ENCODE measurements around the gene FSTL4.

The FSTL4 gene

DNA sequence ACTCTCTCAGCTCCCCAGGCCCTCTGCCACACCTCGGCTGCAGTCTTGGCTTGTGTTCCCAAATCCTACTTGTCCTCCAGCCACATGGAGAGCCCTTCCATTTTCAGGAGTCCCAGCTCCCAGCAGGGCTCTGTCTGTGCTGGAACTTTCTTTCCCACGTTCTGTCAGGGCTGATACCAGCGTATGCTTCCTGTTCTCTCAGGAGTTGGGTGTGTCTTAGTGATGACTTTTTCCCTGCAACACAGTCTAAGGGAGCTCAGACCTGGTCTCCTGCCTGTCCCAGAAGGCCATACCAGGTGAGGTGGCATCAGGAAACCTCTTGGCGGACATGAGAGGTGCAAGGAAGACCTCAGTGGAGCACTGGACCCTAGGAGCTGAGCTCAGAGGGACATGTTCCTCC, 334.0 kb downstream of the FSTL4 start:
- TF ChIP-seq, protein P1, sequence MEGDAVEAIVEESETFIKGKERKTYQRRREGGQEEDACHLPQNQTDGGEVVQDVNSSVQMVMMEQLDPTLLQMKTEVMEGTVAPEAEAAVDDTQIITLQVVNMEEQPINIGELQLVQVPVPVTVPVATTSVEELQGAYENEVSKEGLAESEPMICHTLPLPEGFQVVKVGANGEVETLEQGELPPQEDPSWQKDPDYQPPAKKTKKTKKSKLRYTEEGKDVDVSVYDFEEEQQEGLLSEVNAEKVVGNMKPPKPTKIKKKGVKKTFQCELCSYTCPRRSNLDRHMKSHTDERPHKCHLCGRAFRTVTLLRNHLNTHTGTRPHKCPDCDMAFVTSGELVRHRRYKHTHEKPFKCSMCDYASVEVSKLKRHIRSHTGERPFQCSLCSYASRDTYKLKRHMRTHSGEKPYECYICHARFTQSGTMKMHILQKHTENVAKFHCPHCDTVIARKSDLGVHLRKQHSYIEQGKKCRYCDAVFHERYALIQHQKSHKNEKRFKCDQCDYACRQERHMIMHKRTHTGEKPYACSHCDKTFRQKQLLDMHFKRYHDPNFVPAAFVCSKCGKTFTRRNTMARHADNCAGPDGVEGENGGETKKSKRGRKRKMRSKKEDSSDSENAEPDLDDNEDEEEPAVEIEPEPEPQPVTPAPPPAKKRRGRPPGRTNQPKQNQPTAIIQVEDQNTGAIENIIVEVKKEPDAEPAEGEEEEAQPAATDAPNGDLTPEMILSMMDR (IDR thresholded peaks at IDR 0.05; ENCODE audit: borderline replicate concordance, extremely low read depth, low read length, poor library complexity, severe bottlenecking) = no peak
- no peak for TF ChIP-seq EZH2 (IDR thresholded peaks at IDR 0.05; ENCODE audit: borderline replicate concordance, low read depth, low read length, severe bottlenecking)
- no peaks in the 10 kb centered on the region for H3K79me2 ChIP-seq (ENCODE audit: insufficient read depth, low read length)
- H3K9me3 ChIP-seq (ENCODE audit: insufficient read depth, low read length, severe bottlenecking) = no peaks in the 10 kb centered on the region
- ATAC-seq (ENCODE audit: insufficient read depth, low read depth) = no peak
- H3K9ac ChIP-seq (ENCODE audit: low read depth, low read length) = no peak overlapping the region
- H3K4me3 ChIP-seq (ENCODE audit: low read depth in 1 of 2, low read length in 2 of 2) = no peak overlapping the region
- H3K4me1 ChIP-seq (ENCODE audit: insufficient read depth, low read length) = no peaks in the 10 kb centered on the region
- H3K36me3 ChIP-seq (ENCODE audit: insufficient read depth, low read length) = no peaks in the 10 kb centered on the region
- no peak overlapping the region for H3K27ac ChIP-seq (ENCODE audit: low read length)
- H3K27me3 ChIP-seq (ENCODE audit: insufficient read depth, low read length, poor library complexity) = no peaks in the 10 kb centered on the region
- no peak overlapping the region for H3K4me2 ChIP-seq (ENCODE audit: insufficient read depth, low read length)
- no peak overlapping the region for H2AFZ ChIP-seq (ENCODE audit: low read depth, low read length)
- no peaks in the 10 kb centered on the region for H4K20me1 ChIP-seq (ENCODE audit: insufficient read depth, low read length)
- DNase-seq = no peak

DNA sequence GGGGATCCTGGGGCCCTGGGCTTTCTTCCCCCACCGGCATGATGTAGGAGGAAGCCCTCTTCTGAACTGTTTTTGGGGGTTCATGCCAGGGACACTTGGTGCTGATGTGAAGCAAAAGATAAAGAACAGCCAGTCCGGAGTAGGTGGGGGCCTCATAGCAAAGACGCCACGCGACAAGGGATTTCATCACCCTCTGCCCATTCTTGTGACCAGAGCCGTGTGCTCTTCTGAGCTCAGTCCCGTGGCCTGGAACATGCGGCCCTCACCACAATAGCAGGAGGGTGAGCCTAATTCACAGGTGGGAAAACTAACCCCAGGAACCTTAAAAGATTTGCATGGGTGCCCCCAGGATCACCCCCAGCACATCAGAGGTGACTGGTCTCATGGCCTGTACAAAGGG, 334.6 kb downstream of the FSTL4 start:
- TF ChIP-seq EZH2 (IDR thresholded peaks at IDR 0.05; ENCODE audit: borderline replicate concordance, low read depth, low read length, severe bottlenecking) = no peak
- TF ChIP-seq, protein P1 (IDR thresholded peaks at IDR 0.05; ENCODE audit: borderline replicate concordance, extremely low read depth, low read length, poor library complexity, severe bottlenecking) = no peak
- Histone ChIP-seq H4K20me1 (ENCODE audit: insufficient read depth, low read length) (no peaks in the 10 kb centered on the region), H3K4me2 (ENCODE audit: insufficient read depth, low read length) (no peak overlapping the region), H3K4me3 (ENCODE audit: low read depth in 1 of 2, low read length in 2 of 2) (no peak overlapping the region), H3K79me2 (ENCODE audit: insufficient read depth, low read length) (no peaks in the 10 kb centered on the region), H3K9ac (ENCODE audit: low read depth, low read length) (no peak overlapping the region), H3K9me3 (ENCODE audit: insufficient read depth, low read length, severe bottlenecking) (no peaks in the 10 kb centered on the region), H2AFZ (ENCODE audit: low read depth, low read length) (no peak overlapping the region), H3K36me3 (ENCODE audit: insufficient read depth, low read length) (no peaks in the 10 kb centered on the region), H3K27me3 (ENCODE audit: insufficient read depth, low read length, poor library complexity) (no peaks in the 10 kb centered on the region), H3K27ac (ENCODE audit: low read length) (no peak overlapping the region), H3K4me1 (ENCODE audit: insufficient read depth, low read length) (no peaks in the 10 kb centered on the region)
- ATAC-seq (ENCODE audit: insufficient read depth, low read depth) (no peak), DNase-seq (no peak)

DNA sequence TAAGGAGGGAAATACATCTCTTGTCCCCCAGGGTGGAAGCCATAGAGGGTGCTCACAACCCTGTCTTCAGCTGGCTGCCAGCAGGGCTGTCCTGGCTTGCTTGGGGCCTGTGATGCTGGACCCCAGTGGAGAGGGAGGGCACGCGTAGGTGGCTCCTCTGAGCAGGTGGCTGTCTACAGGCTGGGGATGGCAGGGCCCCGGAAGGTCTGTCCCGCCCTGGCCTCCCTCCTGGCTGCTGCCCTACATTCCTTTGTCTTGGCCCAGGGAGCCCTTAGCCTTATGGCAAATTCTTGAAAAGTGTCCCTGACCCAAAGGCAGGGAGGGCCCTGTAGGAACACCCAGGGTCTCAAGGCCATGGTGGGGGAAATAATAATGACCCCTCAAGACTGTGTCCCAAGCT, 336.2 kb downstream of the FSTL4 start:
- H3K4me2 ChIP-seq (ENCODE audit: insufficient read depth, low read length) = no peak overlapping the region
- DNase-seq = no peak
- H3K27ac ChIP-seq (ENCODE audit: low read length) = no peak overlapping the region
- H3K36me3 ChIP-seq (ENCODE audit: insufficient read depth, low read length) = no peaks in the 10 kb centered on the region
- H3K9me3 ChIP-seq (ENCODE audit: insufficient read depth, low read length, severe bottlenecking) = no peaks in the 10 kb centered on the region
- ATAC-seq (ENCODE audit: insufficient read depth, low read depth) = no peak
- TF ChIP-seq, protein P1 (IDR thresholded peaks at IDR 0.05; ENCODE audit: borderline replicate concordance, extremely low read depth, low read length, poor library complexity, severe bottlenecking) = no peak
- TF ChIP-seq EZH2 (IDR thresholded peaks at IDR 0.05; ENCODE audit: borderline replicate concordance, low read depth, low read length, severe bottlenecking) = no peak
- no peaks in the 10 kb centered on the region for H3K27me3 ChIP-seq (ENCODE audit: insufficient read depth, low read length, poor library complexity)
- no peak overlapping the region for H2AFZ ChIP-seq (ENCODE audit: low read depth, low read length)
- H3K4me3 ChIP-seq (ENCODE audit: low read depth in 1 of 2, low read length in 2 of 2) = no peak overlapping the region
- H3K79me2 ChIP-seq (ENCODE audit: insufficient read depth, low read length) = no peaks in the 10 kb centered on the region
- no peak overlapping the region for H3K9ac ChIP-seq (ENCODE audit: low read depth, low read length)
- no peaks in the 10 kb centered on the region for H3K4me1 ChIP-seq (ENCODE audit: insufficient read depth, low read length)
- no peaks in the 10 kb centered on the region for H4K20me1 ChIP-seq (ENCODE audit: insufficient read depth, low read length)

DNA sequence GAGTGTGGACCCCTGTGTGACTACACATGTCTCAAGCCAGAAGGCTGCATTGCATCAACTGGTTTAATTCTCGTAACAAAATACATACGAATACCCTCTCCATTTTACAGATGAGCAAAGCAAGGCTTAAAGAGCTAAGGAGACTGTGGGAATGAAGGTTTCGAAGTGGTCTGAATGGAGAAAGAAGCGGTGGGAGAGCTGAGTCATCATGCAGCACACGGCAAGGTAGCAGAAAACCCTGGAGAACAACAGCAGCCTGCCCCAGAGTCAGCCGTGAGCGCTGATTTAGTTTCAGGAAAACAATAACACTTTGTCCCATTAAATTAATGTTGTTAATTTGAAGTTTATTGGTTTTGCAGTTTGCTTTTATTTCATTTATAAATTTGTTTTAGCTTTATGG, 336.7 kb downstream of the FSTL4 start:
- ATAC-seq (ENCODE audit: insufficient read depth, low read depth) (no peak), DNase-seq (no peak)
- Histone ChIP-seq H3K4me1 (ENCODE audit: insufficient read depth, low read length) (no peaks in the 10 kb centered on the region), H3K9ac (ENCODE audit: low read depth, low read length) (no peak overlapping the region), H3K36me3 (ENCODE audit: insufficient read depth, low read length) (no peaks in the 10 kb centered on the region), H3K27me3 (ENCODE audit: insufficient read depth, low read length, poor library complexity) (no peaks in the 10 kb centered on the region), H2AFZ (ENCODE audit: low read depth, low read length) (no peak overlapping the region), H4K20me1 (ENCODE audit: insufficient read depth, low read length) (no peaks in the 10 kb centered on the region), H3K9me3 (ENCODE audit: insufficient read depth, low read length, severe bottlenecking) (no peaks in the 10 kb centered on the region), H3K4me2 (ENCODE audit: insufficient read depth, low read length) (no peak overlapping the region), H3K27ac (ENCODE audit: low read length) (no peak overlapping the region), H3K79me2 (ENCODE audit: insufficient read depth, low read length) (no peaks in the 10 kb centered on the region), H3K4me3 (ENCODE audit: low read depth in 1 of 2, low read length in 2 of 2) (no peak overlapping the region)
- TF ChIP-seq, protein P1 (IDR thresholded peaks at IDR 0.05; ENCODE audit: borderline replicate concordance, extremely low read depth, low read length, poor library complexity, severe bottlenecking) = no peak
- TF ChIP-seq EZH2 (IDR thresholded peaks at IDR 0.05; ENCODE audit: borderline replicate concordance, low read depth, low read length, severe bottlenecking) = no peak
